Right cardiac atrium (tissue), 5 donors: ENCODE results near the gene CCDC178. TPM values are rescaled to one million over a fixed set of nuclear protein-coding genes. Genes with fewer than 3 reads are reported as not detected.
"Not testable (repeated sequence)": the region's sequence is repeated elsewhere in the genome, so short reads cannot be mapped to it uniquely, and the experiment has no call there.

ENCODE experiments used
- ATAC-seq, 2 donors: fragments of 200-7000 bp; cut with Tn5 transposase; one replicate each; pipeline versions ENCODE4 v1.8.0 to v1.9.1; 2020; ENCODE audit warnings: moderate library complexity in 2 of 2, mild to moderate bottlenecking in 1 of 2
- DNase-seq, 3 donors: peaks; one replicate each; pipeline ENCODE4 v3.0.0-alpha.2; 2020
- H3K27ac ChIP-seq: one replicate; pipeline ENCODE4 v1.5.1; 2013; ENCODE audit warnings: mild to moderate bottlenecking, low read length, control low read depth, moderate library complexity
- H3K27me3 ChIP-seq: one replicate; pipeline ENCODE4 v1.6.1; 2013; ENCODE audit not compliant: control insufficient read depth, insufficient read depth
- H3K4me1 ChIP-seq: one replicate; pipeline ENCODE4 v1.6.1; 2013; ENCODE audit warnings: low read length; ENCODE audit not compliant: control insufficient read depth, insufficient read depth
- H3K4me3 ChIP-seq: one replicate; pipeline ENCODE4 v1.5.1; 2013; ENCODE audit warnings: low read length, control low read depth
- H3K9me3 ChIP-seq: one replicate; pipeline ENCODE4 v1.6.1; 2013; ENCODE audit warnings: low read length; ENCODE audit not compliant: control insufficient read depth
- WGBS: extraction: QIAGEN DNeasy Blood & Tissue Kit; methylation state at CpG from one replicate; pipeline ENCODE4 v1.1.7; 2013; 5-methylcytosine and 5-hydroxymethylcytosine counted together
- intact Hi-C, 4 donors: fragments of 100-400 bp; cut with DNase I; formaldehyde crosslinking; loops; one replicate each; pipeline versions ENCODE4 v1.11.0 to v1.14.0; 2022 to 2023
- polyA plus RNA-seq: library from polyadenylated mRNA; stranded (reverse); fragments of 200-250 nt; gene quantifications from one replicate; pipeline ENCODE4 v1.2.3, GENCODE V29; 2013
- total RNA-seq, 4 donors: library from RNA; stranded (reverse); fragmentation: NEBNext Ultra II Directional; extraction: Animal tissue kit (Norgen Biotek cat#: 25700); gene quantifications; one replicate each; pipeline ENCODE4 v1.2.1, GENCODE V29; 2021
- donor health status: healthy with polysubstance abuse.
- donor health status: DM: no; HTN: yes; CAD: no.
- donor health status: DM: no; HTN: no; CAD: no.
- donor health status: DM: no; HTN: yes; CAD: no; lungs with severe emphysema.
- donor health status: DM: yes; HTN: yes; CAD: no.

CCDC178 gene
- total and polyA plus RNA-seq, 5 donors, result 0.14 to 0.41 (median 0.29) TPM; not detected in 2

DNA sequence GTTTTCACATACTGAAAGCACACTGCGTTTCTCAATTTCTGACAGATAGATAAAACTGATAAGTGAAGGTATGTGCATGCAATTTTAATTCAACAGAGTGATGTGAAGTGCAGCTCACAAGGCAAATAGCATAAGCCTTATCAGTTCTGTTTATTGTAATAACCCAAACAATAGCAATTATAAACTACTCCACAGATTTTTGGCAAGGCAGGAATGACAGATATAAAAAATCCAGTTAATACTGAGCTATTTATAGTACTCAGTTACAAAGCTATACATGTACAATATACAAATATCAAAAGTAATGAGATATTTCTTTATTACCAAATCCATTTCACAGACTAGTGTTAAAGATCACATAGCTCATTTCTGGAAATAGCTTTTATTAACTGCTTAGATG, 456.8 kb downstream of the CCDC178 start:
- DNase-seq (no peak), ATAC-seq (no peak)
- Histone ChIP-seq H3K9me3 (no peaks in the 10 kb centered on the region), H3K4me1 (no peaks in the 10 kb centered on the region), H3K4me3 (no peak overlapping the region), H3K27ac (no peak overlapping the region), H3K27me3 (no peaks in the 10 kb centered on the region)
- 55% methylated on average over 1 of the region's 1 CpG for WGBS
- intact Hi-C loops, result no loop called here

DNA sequence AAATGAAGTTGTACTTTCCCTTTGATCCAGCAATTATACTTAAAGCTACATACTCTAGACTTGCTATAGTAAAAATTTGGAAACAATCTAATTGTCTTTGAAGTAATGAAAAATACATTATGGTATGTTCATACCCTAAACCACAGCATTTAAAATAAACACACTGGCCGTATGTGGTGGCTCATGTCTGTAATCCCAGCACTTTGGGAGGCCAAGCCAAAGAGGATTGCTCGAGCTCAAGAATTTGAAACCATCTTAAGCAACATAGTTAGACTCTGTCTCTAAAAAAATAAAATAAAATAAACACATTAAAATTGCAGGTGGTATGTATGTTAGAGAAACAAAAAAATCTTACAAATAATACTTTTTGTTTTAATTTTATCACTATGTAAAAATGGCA, 459.6 kb downstream of the CCDC178 start:
- intact Hi-C loops, result no loop called here
- 59% methylated on average over 2 of the region's 2 CpGs for WGBS
- no peaks in the 10 kb centered on the region for H3K27me3 ChIP-seq
- H3K4me3 ChIP-seq, result no peak overlapping the region
- H3K4me1 ChIP-seq, result no peaks in the 10 kb centered on the region
- no peaks in the 10 kb centered on the region for H3K9me3 ChIP-seq
- DNase-seq (no peak), ATAC-seq (no peak)
- no peak overlapping the region for H3K27ac ChIP-seq

DNA sequence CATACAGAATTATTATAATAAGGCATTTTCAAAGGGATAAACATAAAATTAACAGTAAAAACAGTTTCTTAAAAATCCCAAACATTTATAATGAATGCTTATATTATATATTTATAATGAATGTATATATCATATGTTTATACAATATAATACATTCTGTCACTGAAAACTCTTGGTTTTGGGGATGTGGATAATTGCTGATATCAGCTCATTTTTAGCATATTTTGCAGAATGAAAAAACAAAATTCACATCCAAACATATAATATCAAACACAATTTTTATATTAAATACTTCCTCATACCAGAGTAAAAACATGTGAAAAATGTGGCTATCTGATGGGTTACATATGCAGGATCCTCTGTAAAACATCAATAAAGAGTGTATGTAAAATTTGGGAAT, 465.0 kb downstream of the CCDC178 start:
- no peaks in the 10 kb centered on the region for H3K4me1 ChIP-seq
- ATAC-seq, result no peak

DNA sequence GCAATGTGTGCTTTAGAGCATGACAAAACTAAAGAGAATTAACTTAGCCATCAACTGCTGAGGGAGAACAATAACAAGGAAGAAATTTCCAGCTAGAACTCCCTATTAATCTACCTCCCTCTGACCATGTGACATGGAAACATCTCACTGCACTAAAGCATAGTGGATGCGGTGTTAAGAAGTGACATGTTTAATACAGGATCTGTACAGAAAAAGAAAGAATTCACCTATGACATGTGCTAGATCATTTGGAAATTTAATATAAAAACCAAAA, 465.4 kb downstream of the CCDC178 start:
- Histone ChIP-seq H3K9me3 (no peaks in the 10 kb centered on the region), H3K27ac (no peak overlapping the region), H3K27me3 (no peaks in the 10 kb centered on the region), H3K4me3 (no peak overlapping the region), H3K4me1 (no peaks in the 10 kb centered on the region)
- DNase-seq (no peak), ATAC-seq (no peak)
- 83% methylated on average over 1 of the region's 1 CpG for WGBS
- intact Hi-C loops, result no loop called here

More for the DNA sequence above, 465.0 kb downstream of the CCDC178 start:
- H3K27me3 ChIP-seq, result no peaks in the 10 kb centered on the region
- H3K4me3 ChIP-seq, result no peak overlapping the region
- no peak overlapping the region for H3K27ac ChIP-seq
- DNase-seq, result no peak
- intact Hi-C loops, result no loop called here
- no peaks in the 10 kb centered on the region for H3K9me3 ChIP-seq

DNA sequence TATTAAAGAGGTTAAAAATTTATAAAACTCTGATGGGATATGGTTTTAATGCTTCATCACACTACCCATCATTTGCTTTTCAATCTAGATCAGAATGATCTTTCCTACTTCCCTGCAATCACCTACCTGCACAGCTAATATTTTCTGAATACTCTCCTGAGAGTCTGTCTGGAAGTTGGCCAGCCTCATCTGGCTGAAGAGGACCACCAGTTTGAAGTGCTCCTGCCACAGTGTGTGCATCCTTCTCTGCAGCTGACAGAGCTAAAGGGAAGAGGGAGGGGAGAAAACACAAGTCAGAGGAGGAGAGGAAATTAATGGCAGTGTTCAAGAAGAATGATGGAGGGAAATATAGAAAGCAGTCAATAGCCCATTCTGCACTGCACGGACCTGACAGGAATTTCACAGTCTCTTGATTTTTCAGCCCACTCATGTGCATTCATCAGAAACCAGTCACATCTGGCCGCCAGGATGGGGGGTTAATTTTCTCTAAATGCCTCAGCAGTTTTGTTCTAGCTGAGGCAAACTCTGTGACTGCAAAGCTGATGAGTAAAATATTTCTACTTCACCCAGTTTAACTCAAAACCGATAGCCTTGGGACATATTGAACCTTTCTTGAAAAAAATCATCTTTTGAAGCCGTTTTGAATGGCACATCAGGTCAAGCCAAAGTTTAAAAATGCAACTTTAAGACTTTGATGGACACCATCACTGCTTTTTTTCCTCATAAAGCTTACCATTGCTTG, 465.9 kb downstream of the CCDC178 start:
- Histone ChIP-seq H3K9me3 (no peaks in the 10 kb centered on the region), H3K4me3 (no peak overlapping the region), H3K27ac (no peak overlapping the region), H3K27me3 (no peaks in the 10 kb centered on the region), H3K4me1 (no peaks in the 10 kb centered on the region)
- intact Hi-C loops, result no loop called here
- ATAC-seq (no peak), DNase-seq (no peak)
- WGBS, result 59% methylated on average over 4 of the region's 4 CpGs

DNA sequence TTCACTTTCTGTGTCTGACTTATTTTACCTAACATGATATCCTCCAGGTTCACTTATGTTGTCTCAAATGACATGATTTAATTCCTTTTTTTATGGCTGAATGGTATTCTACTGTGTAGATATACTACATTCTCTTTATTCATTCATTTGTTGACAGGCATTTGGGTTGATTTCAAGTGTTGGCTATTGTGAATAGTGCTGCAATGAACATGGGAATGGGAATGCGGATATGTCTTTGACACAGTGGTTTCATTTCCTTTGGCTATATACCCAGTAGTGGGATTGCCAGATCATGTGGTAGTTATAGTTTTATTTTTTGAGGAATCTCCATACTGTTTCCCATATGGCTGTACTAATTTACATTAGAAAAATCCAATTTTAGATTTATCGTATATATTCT, 472.3 kb downstream of the CCDC178 start:
- Histone ChIP-seq H3K4me1 (no peaks in the 10 kb centered on the region), H3K9me3 (no peaks in the 10 kb centered on the region), H3K27ac (no peak overlapping the region), H3K27me3 (no peaks in the 10 kb centered on the region), H3K4me3 (no peak overlapping the region)
- no peak for ATAC-seq
- intact Hi-C loops, result no loop called here
- DNase-seq, result no peak
- WGBS, result 83% methylated on average over 2 of the region's 2 CpGs

DNA sequence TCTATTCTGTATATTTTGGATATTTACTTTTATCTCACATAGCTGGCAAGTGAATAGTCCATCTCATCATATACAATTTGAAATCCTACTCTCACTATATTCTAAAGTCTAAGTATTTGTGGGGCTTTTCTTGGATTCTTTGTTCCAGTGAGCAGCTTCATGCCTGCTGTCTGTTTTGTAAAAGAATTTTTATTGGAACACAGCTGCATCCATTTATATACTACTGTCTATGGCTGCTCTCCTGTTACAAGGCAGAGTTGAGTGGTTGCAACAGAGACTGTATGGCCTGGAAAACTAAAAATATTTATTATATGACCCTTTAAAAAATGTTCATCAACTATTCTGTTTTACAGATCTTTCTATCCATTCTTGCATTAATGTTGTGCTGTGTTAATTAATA, 474.4 kb downstream of the CCDC178 start:
- no peak for DNase-seq
- Histone ChIP-seq H3K4me1 (no peaks in the 10 kb centered on the region), H3K27me3 (no peaks in the 10 kb centered on the region), H3K4me3 (no peak overlapping the region), H3K27ac (no peak overlapping the region), H3K9me3 (no peaks in the 10 kb centered on the region)
- intact Hi-C loops, result no loop called here
- no peak for ATAC-seq

DNA sequence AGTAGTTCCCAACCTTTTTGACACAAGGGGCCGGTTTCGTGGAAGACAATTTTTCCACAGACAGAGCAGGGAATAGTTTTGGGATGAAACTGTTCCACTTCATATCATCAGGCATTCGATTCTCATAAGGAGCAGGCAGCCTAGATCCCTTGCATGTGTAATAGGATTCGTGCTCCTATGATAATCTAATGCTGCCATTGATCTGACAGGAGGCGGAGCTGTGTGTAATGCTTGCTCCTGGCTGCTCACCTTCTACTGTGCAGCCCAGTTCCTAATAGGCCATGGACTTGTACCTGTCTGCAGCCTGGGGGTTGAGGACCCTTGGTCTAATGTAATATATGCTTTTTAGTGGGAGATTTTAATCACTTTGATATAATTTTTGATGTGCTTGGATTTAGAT, 479.0 kb downstream of the CCDC178 start:
- Histone ChIP-seq H3K27me3 (no peaks in the 10 kb centered on the region), H3K27ac (no peak overlapping the region), H3K9me3 (no peaks in the 10 kb centered on the region), H3K4me3 (no peak overlapping the region), H3K4me1 (no peaks in the 10 kb centered on the region)
- ATAC-seq (no peak), DNase-seq (no peak)
- WGBS, result 75% methylated on average over 5 of the region's 5 CpGs
- intact Hi-C loops, result no loop called here

DNA sequence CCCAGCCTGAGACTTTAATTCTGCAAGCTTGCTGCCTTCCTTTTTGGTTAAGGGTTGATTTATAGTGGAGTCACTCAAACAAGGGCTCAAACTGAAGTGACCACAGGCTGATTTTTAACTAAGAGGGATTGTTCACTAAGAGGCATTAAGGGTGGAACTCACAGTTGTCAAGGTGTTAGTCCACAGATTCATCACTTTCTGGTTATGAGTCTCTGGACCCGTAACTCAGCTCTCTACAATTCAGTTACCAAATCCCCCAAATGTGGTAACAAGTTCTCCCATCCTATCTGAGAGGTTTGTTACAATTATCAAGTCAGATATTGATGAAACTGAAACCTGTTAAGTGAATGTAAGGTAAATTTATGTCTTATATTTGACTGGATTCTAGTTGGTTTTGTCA, 481.8 kb downstream of the CCDC178 start:
- H3K27ac ChIP-seq, result no peak overlapping the region
- H3K27me3 ChIP-seq, result no peaks in the 10 kb centered on the region
- intact Hi-C loops, result no loop called here
- DNase-seq (no peak), ATAC-seq (no peak)
- H3K9me3 ChIP-seq, result no peaks in the 10 kb centered on the region
- no peaks in the 10 kb centered on the region for H3K4me1 ChIP-seq
- WGBS, result 74% methylated on average over 1 of the region's 1 CpG
- no peak overlapping the region for H3K4me3 ChIP-seq

DNA sequence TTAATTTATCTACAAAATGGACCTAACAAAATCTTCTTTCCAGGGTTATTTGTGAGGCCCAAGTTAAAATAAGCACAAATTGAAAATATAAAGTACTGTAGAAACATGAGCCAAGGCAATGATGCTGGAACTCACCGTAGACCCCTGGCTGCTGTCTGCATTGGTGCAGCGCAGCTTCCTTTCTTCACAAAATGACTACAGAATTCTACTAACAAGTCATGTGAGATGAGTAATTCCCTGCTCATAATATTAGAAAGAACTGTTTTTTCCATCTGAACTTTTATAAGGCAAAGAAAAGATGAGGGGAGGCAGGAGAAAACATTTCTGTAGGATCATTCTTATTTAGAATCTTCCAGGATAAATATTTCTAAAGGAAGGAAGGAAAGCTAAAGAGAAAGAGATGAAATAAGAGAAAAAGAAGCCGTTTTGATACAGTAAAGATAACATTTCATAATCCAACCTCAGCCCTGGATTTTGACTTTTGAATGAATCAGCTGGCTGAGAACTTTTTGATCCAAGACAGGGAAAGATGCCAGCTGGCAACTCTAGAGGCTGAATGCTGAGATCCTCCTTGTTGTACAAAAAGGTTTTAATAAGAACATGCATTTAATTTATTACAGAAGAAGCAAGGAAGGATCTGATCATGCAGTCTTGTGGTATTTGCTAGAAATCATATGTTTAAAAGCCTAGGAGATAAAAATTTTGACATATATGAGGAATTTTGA, 483.8 kb downstream of the CCDC178 start:
- H3K9me3 ChIP-seq, result no peaks in the 10 kb centered on the region
- no peaks in the 10 kb centered on the region for H3K4me1 ChIP-seq
- intact Hi-C loops, result no loop called here
- H3K27ac ChIP-seq, result no peak overlapping the region
- ATAC-seq (no peak), DNase-seq (peak in 1 of 3 donors; percentile 10)
- 37% methylated on average over 3 of the region's 3 CpGs for WGBS
- no peak overlapping the region for H3K4me3 ChIP-seq
- H3K27me3 ChIP-seq, result no peaks in the 10 kb centered on the region

DNA sequence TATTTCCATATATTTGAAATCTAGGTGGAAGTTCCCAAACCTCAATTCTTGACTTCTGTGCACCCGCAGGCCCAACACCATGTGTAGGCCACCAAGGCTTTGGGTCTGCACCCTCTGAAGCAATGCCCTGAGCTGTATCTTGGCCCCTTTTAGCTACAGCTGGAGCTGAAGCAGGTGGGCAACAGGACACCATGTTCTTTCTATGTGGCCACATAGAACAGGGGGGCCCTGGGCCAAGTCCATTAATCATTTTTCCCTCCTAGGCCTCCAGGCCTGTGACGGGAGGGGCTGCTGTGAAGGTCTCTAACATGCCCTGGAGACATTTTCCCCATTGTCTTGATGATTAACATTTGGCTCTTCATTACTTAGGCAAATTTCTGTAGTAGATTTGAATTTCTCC, 488.2 kb downstream of the CCDC178 start:
- H3K4me3 ChIP-seq, H3K4me1 ChIP-seq, H3K27me3 ChIP-seq, H3K27ac ChIP-seq, H3K9me3 ChIP-seq, intact Hi-C loops, DNase-seq, ATAC-seq: not testable (repeated sequence)
- 90% methylated on average over 2 of the region's 2 CpGs for WGBS

DNA sequence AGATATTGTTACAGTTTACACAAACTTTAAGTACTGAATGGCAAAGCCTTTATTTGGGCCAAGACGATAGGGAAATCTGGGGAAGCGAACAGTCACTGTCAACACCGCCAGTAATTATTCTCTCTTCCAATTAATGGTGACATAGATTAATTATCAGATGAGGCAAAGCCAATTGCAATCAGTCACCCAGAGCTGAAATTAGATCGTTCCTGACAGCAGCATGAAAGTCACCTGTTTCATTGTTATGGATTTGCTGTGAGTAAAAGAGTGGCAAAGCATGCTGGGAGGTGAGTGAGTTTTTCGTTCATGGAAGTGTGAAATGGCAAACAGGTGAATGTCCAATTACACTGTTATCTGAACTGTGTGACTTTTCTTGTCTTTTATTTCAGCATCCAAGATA, 502.9 kb downstream of the CCDC178 start:
- no peak for ATAC-seq
- 54% methylated on average over 5 of the region's 5 CpGs for WGBS
- intact Hi-C loops, result no loop called here

More for the DNA sequence above, 502.9 kb downstream of the CCDC178 start:
- Histone ChIP-seq H3K4me1 (no peaks in the 10 kb centered on the region), H3K9me3 (no peaks in the 10 kb centered on the region), H3K27me3 (no peaks in the 10 kb centered on the region), H3K4me3 (no peak overlapping the region), H3K27ac (no peak overlapping the region)
- DNase-seq, result no peak
